Lung microvascular endothelial cell (primary cell): ENCODE data around the gene NIT1. TPM values are rescaled to one million over a fixed set of nuclear protein-coding genes. Genes with fewer than 3 reads are reported as not detected.

ENCODE experiments used
- DNase-seq, 2 donors: peaks; one replicate each; pipeline versions ENCODE4 v3.0.0 to v3.0.0-alpha.2; 2010; ENCODE audit warnings: low read depth in 2 of 2
- total RNA-seq: library from RNA; depleted of rRNA; stranded (reverse); fragments of >200 nt; gene quantifications from 2 replicates; pipeline ENCODE4 v1.2.1, GENCODE V29; 2014

NIT1 gene, protein sequence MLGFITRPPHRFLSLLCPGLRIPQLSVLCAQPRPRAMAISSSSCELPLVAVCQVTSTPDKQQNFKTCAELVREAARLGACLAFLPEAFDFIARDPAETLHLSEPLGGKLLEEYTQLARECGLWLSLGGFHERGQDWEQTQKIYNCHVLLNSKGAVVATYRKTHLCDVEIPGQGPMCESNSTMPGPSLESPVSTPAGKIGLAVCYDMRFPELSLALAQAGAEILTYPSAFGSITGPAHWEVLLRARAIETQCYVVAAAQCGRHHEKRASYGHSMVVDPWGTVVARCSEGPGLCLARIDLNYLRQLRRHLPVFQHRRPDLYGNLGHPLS
- 9.6 and 13.1 TPM in 2 replicates for total RNA-seq

DNA sequence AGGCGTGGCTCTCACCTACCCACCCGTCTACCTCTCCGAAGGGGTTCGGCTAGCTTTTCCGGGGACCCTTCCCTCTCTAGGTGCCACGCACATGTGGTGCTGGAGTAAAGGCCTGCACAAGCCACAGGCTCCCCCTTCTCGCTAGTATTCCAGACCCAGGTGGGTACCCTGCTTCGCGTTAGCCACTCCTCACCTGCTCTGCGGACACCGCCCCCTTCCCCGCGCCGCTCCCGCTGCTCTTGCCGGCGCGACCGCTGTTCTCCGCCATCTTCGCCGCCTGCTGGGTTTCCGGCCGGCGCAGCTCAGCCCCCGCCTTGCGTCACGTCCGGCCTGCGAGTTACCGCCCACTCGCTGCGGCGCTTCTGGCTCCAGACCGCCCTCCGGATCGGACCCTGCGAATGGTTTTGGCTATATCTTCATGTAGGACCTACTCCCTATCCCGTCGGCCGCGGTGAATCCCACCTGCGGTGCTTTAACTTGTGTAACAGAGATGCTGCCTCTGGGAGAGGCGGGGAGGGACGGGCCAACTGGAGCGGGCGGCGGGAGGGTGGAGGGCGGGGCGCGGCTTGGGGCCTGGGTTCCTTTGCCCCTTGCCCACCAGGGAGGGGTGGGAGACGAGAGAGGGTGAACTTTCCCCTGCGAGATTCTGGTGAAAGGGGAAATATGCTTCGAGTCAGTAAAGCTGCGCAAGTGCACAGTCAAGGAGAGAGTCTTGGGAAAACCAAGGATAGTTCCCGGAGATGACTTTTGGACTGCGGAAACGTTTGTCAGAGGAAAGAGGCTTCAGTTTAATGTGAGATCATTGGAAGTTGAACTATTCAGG lies at the start of gene NIT1, which contains the start of gene PFDN2:
Gene NIT1 (plus strand): TSS at position 347 of the 823 bp plus-strand sequence. CDS start 72 bp downstream, at position 419.
Gene PFDN2 (minus strand): TSS at position 279 of the 823 bp plus-strand sequence. CDS start 11 bp downstream, at position 268.
- DNase-seq, result peak; percentile 90 to 91

DNA sequence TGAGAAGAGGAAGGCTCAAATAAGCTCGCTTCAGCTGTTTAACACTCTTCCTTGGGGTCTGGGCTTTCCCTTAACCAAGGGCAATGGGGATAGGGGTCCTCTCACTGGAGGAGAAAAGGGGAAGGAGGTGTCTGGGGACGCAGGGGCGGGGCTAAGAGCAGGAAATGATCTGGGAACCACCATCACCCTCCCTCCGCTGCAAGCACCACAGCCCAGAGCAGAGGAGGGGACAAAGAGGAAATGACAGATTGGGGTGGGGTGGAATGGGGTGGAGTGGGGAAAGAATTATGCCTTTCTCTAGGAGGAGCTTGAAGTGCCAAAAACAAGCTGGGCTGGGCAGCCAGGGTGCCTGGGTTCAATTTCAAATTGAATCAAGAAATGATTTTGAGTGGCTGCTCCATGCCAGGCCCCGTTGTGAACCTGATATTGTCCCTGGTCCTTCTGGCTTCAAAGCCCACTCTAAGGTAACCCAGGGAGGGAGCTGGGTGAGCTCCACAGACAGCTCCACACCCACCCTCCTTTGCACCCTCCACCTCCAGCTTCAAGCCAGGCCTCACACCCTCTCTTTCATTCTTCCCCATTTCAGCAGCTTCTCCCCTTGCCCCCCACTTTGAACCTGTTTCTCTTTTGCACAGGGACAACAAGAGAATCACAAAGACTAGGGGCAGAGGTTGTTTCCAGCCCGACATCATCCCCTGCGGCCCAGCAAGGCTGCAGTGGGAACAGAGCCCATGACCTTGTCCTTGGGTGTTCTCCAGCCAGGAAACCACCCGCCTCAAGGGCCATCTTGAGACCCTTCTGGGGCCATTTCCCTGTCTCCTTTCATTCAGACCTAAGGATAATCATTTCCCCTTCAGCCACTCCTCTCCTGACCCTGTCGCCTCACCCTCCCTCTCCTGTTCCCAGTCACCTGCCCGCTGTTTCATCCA lies 49.3 kb upstream of the NIT1 start:
- DNase-seq, result peak in 1 of 2 donors; percentile 30

DNA sequence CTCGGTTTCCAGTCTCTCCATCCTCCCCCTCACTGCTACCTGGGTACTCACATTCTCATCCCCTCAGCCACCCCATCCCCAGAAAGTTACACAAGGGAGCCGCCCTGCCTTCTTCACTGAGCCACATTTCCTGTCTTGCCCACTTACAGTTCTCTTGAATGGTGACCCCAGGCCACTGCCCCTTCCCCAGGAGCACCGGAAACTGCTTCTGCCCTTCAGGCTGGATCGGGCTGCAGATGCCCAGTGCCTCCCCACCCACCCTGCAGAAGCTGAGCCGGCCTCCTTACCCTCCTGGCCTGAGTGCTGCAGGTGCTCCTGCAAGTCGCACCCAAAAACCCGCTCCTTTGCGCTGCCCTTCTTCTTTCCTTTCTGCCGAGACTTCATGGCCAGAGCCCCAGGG lies 48.7 kb upstream of the NIT1 start:
- no peak for DNase-seq

DNA sequence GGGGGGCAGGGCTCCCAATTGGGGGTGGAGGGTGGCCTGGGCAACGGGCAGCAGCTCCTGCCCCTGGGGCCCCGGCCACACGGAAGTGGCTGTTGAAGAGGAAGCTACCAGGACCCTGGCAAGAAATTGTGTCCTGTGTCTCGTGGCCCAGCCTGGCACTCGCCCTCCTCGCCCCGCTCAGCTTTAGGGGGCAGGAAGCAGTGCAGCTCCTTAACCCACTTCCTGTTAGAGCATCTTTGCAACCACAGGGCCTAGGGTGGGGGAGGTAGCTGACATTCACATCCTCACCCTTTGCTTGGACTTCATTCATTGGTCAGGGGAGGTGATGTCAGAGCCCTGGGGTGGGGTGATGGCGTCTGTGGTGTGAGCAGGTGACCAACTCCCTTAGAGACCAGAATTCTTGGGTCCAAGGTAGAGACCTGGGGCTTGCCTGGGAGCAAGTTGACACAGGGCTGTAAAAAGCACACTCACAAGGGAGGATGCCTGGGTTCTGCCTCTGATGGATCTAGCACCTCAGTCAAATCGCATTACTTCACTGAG lies 48.1 kb upstream of the NIT1 start, which contains the start of gene ARHGAP30:
Gene ARHGAP30 (minus strand): TSS at position 161 of the 540 bp plus-strand sequence. CDS start 267 bp downstream, outside the sequence.
- DNase-seq, result no peak

DNA sequence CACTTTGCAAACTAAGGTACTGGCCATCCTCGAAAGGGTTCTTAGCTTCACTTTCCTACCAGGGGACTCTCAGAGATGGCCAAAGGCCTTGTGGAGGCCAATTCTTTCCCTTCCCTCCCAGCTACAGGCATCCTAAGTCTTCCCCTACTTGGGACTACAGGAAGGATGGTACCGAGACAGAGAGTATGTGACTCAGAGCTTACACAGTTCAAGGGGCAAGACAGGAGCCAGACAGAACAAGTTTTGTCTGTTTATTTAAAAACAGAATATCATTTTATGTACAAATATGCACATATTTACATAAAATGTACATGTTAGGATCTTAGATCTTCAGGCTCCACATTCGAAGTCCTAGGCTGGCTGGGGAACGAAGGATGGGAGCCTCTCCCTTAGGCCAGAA lies 47.1 kb upstream of the NIT1 start:
- DNase-seq, result no peak

DNA sequence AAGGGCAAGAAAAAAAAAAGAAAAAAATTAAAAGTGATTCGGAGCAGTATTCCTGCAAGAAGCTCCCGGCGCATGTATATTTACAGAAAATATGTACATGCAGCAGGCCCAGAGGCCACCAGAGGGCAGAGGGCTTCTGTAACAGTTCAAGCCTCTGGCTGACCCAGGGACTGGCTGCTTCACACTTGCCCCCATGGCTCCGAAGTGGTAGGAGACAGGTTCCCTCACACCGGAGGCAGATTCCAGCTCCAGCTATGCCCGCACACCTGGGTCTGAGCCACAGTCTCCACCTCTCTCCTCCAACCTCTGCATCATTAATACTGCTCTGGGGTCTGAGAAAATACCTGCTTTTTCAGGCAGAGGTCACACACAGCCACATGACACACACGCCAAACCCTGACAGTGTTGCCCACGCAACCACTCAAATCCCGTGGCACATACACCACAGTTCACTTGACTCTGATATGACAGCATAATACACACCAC lies 46.0 kb upstream of the NIT1 start:
- peak; percentile 28 to 45 for DNase-seq

DNA sequence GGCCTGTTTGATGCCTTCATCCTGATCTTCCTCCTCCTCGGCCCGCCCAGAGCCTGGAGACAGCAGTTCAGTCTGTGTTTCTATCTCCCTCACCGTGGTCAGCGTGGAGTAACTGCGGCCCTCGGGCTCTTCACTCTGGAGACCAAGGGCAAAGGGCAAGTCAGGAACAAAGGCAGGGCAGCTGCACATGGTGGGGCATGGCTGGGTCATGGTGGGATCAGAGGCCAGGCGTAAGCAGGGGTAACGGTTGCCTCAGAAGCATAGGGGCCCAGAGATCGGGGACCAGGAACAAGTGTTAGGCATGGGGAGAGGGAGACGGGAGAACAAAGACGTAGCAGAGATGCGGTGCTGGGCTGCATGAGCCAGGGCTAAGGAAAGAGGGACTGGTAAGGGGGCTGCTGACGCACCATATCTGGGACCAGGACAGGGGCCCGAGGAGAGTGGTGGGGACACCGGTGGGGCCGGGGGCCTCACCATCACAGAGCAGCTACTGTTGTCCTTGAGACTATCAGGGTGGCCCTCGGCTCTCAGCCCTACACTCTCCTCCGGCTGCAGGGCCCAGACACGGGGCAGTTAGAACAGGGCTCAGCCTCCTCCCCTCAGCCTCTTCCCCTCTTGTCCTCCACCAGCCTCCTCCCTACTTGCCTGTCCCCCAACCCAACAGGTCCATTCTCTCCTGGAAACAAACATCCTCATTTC lies 45.0 kb upstream of the NIT1 start:
- no peak for DNase-seq

DNA sequence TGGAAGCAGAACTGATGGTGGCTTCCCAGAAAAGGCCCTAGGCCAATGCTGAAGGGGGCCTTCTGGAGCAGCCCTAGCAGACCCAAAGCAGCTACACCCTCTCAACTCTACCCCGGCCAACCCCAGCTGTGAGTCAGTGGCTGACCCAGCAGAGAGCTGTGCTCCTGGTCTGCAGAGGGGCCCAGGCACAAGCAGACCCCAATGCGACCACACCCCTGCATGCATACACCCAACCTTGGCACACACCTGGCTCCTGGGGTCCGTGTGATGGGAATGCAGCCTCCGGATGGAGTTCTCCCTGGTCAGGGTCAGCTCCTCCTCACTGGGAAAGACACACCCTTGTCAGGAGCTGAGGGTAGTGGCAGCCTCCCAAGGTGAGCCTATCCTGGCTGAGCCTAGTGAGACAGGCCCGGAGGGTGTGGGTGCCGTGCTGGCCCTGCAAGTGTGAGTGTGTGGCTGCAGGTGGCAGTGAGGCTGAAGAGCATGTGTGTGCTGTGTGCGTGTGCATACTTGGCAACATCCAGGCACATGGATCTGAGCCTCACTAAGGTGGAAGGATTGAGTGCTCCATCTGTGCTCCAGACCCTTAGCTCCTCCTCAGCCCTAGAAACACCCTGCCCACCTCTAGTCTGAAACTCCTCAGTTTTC lies 44.3 kb upstream of the NIT1 start:
- no peak for DNase-seq

DNA sequence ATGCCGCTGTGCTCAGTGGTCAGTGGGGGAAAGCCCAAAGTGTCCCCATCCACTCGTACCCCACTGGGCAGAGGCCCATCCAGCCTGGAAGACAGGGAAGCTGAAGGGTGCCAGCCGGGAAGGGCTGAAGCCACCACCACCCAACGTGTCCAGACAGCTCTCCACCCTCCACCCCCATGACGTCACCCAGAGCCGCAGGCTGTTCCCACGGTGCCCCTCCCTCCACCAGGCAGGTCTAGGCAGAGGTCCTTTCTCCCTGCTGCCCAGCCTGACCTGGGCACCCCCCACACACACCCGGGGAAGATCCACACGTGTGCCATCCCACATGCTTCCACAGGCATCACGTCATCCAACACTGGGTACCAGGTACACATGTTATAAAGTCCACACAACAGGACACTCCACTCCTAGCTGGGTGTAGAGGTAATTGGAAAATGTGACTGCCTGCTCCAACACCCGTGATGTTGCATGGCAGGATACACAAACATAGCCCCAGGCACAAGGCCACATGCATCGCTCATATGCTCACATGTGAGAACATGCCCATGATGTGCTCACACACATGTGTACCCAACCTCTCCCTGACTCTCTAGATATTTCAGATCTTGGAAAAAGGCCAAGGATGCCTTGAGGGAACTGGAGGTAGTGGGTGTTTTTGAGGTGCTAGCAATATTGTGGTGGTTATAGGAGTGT lies 43.1 kb upstream of the NIT1 start:
- no peak for DNase-seq

DNA sequence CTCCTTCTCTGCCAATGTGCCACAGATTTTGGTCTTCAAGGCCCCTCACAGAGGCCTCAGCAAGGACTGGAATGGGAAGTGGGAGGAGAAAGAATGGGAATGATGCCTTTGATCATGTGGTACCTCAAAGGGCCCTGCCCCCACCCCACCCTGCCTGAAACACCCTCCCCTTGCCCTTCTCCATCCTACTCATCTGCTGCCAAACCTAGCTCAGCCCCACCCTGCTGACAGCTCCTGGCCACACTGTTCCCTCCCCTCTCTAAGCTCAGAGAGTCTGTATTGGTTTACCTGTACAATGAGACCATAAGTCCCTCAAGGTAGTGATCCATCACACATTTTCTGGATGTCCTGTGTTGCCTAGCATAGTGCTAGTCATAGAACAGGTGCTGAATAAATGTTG lies 41.5 kb upstream of the NIT1 start:
- DNase-seq, result no peak

DNA sequence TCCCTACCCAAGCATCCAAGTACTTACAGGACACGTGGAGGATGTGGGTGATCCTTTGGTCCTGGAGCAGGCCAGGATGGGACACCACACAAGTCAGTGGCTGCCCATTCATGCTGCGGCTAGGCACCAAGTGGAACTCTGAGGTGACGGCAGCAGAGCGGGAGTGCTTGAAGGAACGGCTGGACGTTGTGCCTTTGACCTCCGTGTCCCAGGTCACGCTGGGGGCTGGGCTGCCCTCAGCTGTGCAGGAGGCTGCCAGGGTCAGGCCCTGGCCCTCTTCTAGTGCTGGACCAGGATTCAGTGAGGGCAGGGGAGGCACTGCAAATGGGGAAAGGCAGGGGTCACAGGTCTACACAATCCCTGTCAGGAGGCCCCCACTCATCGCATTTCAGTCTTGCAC lies 40.5 kb upstream of the NIT1 start:
- DNase-seq, result no peak

DNA sequence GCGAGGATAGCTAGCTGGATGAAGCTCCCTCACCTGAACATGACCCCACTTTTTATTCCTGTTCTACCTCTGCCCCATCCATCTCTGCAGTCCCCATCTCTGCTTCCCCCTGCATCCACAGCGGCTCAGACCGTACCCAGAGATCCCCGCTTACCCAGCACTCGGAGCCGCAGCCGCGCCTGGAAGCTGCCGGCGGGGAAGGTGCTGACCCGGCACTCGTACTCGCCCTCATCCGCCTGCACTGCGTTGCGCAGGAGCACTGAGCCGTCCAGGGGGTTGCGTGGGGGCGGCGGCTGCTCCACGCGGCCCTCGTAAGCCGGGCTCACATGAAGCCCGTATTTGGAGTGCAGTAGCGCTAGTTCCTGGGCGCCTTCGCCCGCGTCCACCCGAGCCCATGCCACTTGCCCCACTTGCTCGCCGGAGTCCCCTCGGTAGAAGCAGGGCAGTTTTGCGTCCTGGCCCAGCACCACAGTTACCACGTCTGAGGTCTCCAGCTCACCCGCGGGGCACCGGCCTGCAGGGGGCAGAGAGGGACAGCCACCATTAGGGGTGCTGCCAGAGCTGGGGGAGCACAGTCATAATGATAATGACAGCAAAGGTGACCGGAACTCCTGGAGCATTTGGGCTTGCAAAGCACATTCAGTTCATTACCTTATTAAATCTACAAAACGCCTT lies 38.3 kb upstream of the NIT1 start:
- no peak for DNase-seq

DNA sequence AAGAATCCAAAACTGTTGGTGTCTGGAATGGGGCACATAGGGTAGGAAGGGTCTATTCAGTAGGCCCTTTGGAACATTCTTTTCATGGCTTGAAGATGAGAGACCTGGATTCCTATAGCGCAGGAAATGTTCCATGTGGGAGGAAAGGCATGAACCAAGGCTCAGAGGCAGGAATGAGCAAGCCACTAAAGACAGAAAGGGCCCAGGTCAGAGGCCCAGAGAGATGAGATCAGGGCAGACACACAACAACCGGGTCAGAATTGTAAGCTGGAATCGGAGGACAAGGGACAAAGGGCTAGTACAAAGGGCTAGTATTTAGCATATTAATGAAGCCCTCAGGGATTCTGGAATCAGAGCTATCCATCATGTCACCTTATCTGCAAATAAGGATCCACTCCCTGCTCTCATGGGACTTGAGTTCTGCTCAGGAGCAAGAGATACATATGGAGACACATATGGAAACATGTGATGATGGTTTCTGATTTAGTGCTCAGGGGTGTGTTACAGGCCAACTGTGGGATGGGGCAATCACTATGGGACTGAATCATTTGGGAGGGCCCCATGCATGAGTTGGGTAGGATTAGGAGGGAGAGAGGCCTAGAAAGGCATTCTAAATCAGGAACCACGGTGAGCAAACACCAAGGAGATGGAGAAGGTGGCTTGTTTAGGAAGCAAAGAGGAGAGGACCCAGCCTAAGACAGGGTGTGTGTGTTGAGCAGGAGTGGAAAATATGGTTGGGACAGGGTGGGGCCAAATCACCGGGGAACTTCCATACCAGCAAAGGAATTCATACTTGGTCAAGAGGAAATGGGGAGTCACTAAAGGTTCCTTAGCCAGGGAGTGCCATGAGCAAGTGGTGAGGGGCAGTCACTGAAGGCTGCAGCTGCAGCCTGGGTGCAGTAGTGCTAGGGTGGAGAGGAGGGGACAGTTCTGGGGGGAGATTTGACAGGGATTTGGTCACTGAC lies 37.2 kb upstream of the NIT1 start:
- no peak for DNase-seq

DNA sequence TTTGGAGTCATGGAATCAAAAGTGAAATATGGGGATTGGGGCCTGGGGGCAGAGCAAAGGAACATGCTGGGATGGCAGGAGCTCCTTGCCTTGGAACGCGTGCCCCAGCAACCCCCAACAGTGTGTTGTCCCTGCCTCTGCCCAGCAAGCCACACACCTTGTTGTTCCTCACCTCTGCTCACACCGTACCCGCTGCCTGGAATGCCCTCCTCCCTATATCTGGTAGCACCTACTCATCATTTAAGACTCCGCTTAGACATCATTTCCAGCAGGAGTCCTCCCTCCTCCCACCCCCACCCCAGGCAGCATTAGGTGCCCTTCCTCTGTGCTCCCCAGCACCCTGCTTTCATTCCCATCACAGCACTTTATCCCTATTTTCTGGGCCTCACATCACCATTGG lies 36.4 kb upstream of the NIT1 start:
- DNase-seq, result no peak

DNA sequence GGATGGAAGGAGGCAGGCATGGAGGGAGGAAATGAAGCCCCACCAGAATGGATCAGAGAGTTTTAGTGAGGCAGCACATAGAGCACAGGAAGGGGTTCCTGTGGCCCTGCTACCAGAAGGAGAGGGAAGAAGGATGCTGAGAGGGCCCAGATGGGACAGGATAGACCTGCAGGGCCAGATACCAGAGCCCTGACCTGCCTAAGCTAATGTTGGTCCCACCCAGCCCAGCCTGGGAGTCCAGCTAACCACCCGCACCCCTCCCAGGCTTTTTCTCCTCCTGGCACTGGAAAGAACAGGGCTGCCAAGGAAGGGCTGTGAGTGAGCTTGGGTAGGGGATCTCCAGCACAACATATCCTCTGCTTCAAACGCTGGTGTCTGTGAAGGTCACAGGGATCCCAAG lies 35.4 kb upstream of the NIT1 start:
- DNase-seq, result no peak

DNA sequence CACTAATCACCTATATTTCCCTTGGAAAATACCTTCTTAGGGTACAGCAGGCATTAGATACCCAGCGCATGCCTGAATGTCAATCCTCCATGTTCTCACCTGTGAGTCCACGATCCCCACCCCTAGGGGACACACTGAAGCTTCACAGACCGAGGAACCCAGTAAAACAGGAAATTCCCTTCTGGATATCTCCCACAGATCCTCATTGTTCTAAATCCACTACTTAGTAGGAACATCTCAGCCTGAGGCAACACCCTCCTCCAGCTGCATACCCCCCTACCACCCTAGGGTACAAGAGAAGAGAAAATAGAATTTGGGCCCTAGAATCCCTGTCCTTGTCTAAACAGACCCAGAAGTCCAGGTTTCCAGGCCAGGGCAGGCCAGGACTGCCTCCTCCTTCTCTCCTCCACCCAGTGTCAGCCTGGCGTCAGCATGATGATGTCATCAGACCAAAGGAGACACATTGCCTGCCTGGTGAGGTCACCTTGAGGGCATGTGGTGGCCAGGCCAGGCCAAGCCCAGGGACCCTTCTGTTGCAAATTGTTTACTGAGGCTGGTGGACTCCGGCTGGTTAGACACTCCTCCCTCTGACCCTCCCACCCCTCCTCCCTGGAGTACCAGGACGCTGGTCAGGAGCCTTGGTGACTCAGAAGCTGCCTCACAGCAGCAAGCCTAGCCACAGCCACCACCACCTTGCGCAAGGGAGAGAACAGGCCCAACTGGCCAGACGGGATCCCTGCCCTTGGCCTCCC lies 34.7 kb upstream of the NIT1 start:
- DNase-seq, result peak in 1 of 2 donors; percentile 77
